K562 (cell line): Measurements from ENCODE around the gene MYO1D. TPM values are rescaled to one million over a fixed set of nuclear protein-coding genes. Genes with fewer than 3 reads are reported as not detected.

Experiments
- ATAC-seq: fragments of 200-7000 bp; cut with Tn5 transposase; 3 replicates; pipeline ENCODE4 v1.9.1; 2020; ENCODE audit warnings: moderate library complexity
- BruUV-seq: library from RNA; stranded (reverse); fragments of 400-500 nt; replicated peaks from 2 replicates; lab custom pipeline; 2021; lab: Mats Ljungman, UMichigan
- CTCF ChIA-PET: fragments of 300-600 bp; formaldehyde crosslinking; extraction: SDS; loops from one replicate; lab custom pipeline; 2021; ENCODE audit warnings: low intra/inter-chr PET ratio; lab: Yijun Ruan, JAX
- POLR2A ChIA-PET: fragments of 300-600, 350-650 bp; sonication (Branson Sonifier 250); formaldehyde crosslinking; extraction: SDS; loops from one replicate; lab custom pipeline; 2021; ENCODE audit warnings: antibody characterized with exemption, inconsistent platforms; lab: Yijun Ruan, JAX
- DNase-seq, 4 experiments: peaks; one replicate each; pipeline versions ENCODE4 v3.0.0 to v3.0.0-alpha.2; 2011 to 2018; ENCODE audit warnings: low spot score in 3 of 4, mixed read lengths in 3 of 4; ENCODE audit errors: extremely low read depth in 1 of 4
- FAIRE-seq: peaks from 2 replicates; lab custom pipeline; 2011; peaks lifted over from hg19 to GRCh38; lab: Jason Lieb, UNC
- H2AFZ ChIP-seq: 2 replicates; pipeline ENCODE4 v1.6.0; 2011; ENCODE audit warnings: low read depth, low read length, control low read depth, inconsistent platforms
- H3K27ac ChIP-seq: fragments of 200-600 bp; 3 replicates; pipeline ENCODE4 v1.8.0; 2011; ENCODE audit warnings: low read depth, mild to moderate bottlenecking, control low read depth, inconsistent platforms, low read length, moderate library complexity, mixed read lengths; ENCODE audit errors: extremely low read depth
- H3K27me3 ChIP-seq, 2 experiments: fragments of 300-600 bp in 1 of 2; 2 replicates in 1 of 2; 3 replicates in 1 of 2; pipeline versions ENCODE4 v1.6.0 to v1.8.0; 2011; ENCODE audit warnings: inconsistent platforms in 2 of 2, low read length in 2 of 2, mild to moderate bottlenecking in 1 of 2, mixed read lengths in 1 of 2, moderate library complexity in 1 of 2; ENCODE audit not compliant: control insufficient read depth in 2 of 2, insufficient read depth in 2 of 2
- H3K36me3 ChIP-seq: fragments of 300-600 bp; 3 replicates; pipeline ENCODE4 v1.8.0; 2011; ENCODE audit warnings: mild to moderate bottlenecking, low read length, inconsistent platforms; ENCODE audit not compliant: control insufficient read depth, insufficient read depth
- H3K4me1 ChIP-seq, 2 experiments: fragments of 200-600 bp in 1 of 2; replicated peaks in 1 of 2; 2 replicates in 1 of 2; 3 replicates in 1 of 2; pipeline versions ENCODE4 v1.5.1 to v1.8.0; 2011; ENCODE audit warnings: inconsistent platforms in 2 of 2, low read length in 2 of 2, mild to moderate bottlenecking in 1 of 2, mixed read lengths in 1 of 2, moderate library complexity in 1 of 2; ENCODE audit not compliant: control insufficient read depth in 2 of 2, insufficient read depth in 2 of 2
- H3K4me2 ChIP-seq: 2 replicates; pipeline ENCODE4 v1.6.1; 2011; ENCODE audit warnings: low read length, control low read depth, inconsistent platforms, mixed read lengths; ENCODE audit not compliant: insufficient read depth
- H3K4me3 ChIP-seq: fragments of 200-600 bp; sonication (generic), shearing (Covaris generic); 2 replicates; pipeline ENCODE4 v1.5.1; 2016; ENCODE audit warnings: control low read depth, inconsistent platforms
- H3K79me2 ChIP-seq: fragments of 200-600 bp; 3 replicates; pipeline ENCODE4 v1.8.0; 2011; ENCODE audit warnings: low read length, inconsistent platforms; ENCODE audit not compliant: control insufficient read depth, insufficient read depth
- H3K9ac ChIP-seq, 2 experiments: 2 replicates each; pipeline versions ENCODE4 v1.6.0 to v1.6.1; 2011; ENCODE audit warnings: low read depth in 2 of 2, low read length in 2 of 2, control low read depth in 1 of 2, inconsistent platforms in 1 of 2, mild to moderate bottlenecking in 1 of 2, mixed read lengths in 1 of 2; ENCODE audit not compliant: insufficient read depth in 1 of 2
- H3K9me1 ChIP-seq: one replicate; pipeline ENCODE4 v1.6.0; 2011; ENCODE audit warnings: inconsistent platforms, mild to moderate bottlenecking, low read length, moderate library complexity; ENCODE audit not compliant: control insufficient read depth, insufficient read depth
- H3K9me3 ChIP-seq: replicated peaks from 2 replicates; pipeline ENCODE4 v1.5.1; 2011; ENCODE audit warnings: low read depth, low read length, inconsistent platforms; ENCODE audit not compliant: control insufficient read depth, insufficient read depth
- H4K20me1 ChIP-seq: replicated peaks from 2 replicates; pipeline ENCODE4 v1.6.1; 2011; ENCODE audit warnings: low read length, inconsistent platforms, mixed read lengths; ENCODE audit not compliant: control insufficient read depth, insufficient read depth
- ASH1L ChIP-seq: fragments of 450-650 bp; IDR thresholded peaks from 2 replicates; pipeline ENCODE4 v1.6.1; 2018; ENCODE audit warnings: borderline replicate concordance, mild to moderate bottlenecking, low read depth; ENCODE audit not compliant: partially characterized antibody
- BHLHE40 ChIP-seq: IDR thresholded peaks from 2 replicates; pipeline ENCODE4 v1.6.1; 2011; ENCODE audit warnings: low read length, improper control_type of control experiment
- CXXC5 ChIP-seq: fragments of 250-450 bp; sonication (Bioruptor Pico); IDR thresholded peaks from 2 replicates; pipeline ENCODE4 v1.8.0; 2022; ENCODE audit warnings: inconsistent platforms, mild to moderate bottlenecking, moderate library complexity
- MYNN ChIP-seq, 2 experiments: sonication (generic); formaldehyde crosslinking in 1 of 2; IDR thresholded peaks; 2 replicates each; pipeline versions ENCODE4 v1.5.0 to v1.6.1; 2016 to 2020; ENCODE audit warnings: antibody characterized with exemption in 1 of 2, missing genetic modification reagents in 1 of 2
- POLR2AphosphoS2 ChIP-seq: IDR thresholded peaks from 2 replicates; pipeline ENCODE4 v1.6.1; 2012; ENCODE audit warnings: low read length, improper control_type of control experiment
- PPARD ChIP-seq: fragments of 250-450 bp; sonication (Bioruptor Pico); IDR thresholded peaks from 2 replicates; pipeline ENCODE4 v1.8.0; 2022; ENCODE audit warnings: inconsistent platforms, mild to moderate bottlenecking, moderate library complexity
- RFX1 ChIP-seq: fragments of 450-650 bp; IDR thresholded peaks from 2 replicates; pipeline ENCODE4 v1.6.1; 2016; ENCODE audit warnings: mild to moderate bottlenecking, moderate library complexity
- TCF7 ChIP-seq: sonication (generic); IDR thresholded peaks from 2 replicates; pipeline ENCODE4 v1.6.1; 2016; ENCODE audit warnings: antibody characterized with exemption, borderline replicate concordance
- TEAD2 ChIP-seq: fragments of 450-650 bp; IDR thresholded peaks from 2 replicates; pipeline ENCODE4 v1.6.1; 2016; ENCODE audit warnings: missing genetic modification characterization, control low read depth, missing compliant biosample characterization
- ZNF175 ChIP-seq: fragments of 200-800 bp; sonication (Bioruptor generic); IDR thresholded peaks from 2 replicates; pipeline ENCODE4 v1.6.1; 2016; ENCODE audit warnings: low read depth, mild to moderate bottlenecking, missing genetic modification characterization, missing compliant biosample characterization
- ZNF282 ChIP-seq: sonication (generic); formaldehyde crosslinking; IDR thresholded peaks from 2 replicates; pipeline ENCODE4 v1.8.1; 2023; ENCODE audit warnings: missing genetic modification reagents
- WGBS: fragments of 100-300 bp; shearing (Covaris generic); methylation state at CpG from one replicate; pipeline ENCODE4 v1.1.6; 2016; ENCODE audit warnings: low coverage, mixed read lengths; ENCODE audit not compliant: insufficient coverage; ENCODE audit errors: missing lambda C conversion rate; 5-methylcytosine and 5-hydroxymethylcytosine counted together
- in situ Hi-C: fragments of 300-500 bp; cut with MboI; formaldehyde crosslinking; loops from 4 replicates; pipeline ENCODE4 v1.15.0; 2018; ENCODE audit warnings: inconsistent platforms, mixed read lengths
- intact Hi-C: fragments of 100-400 bp; cut with micrococcal nuclease; formaldehyde crosslinking; loops from 2 replicates; pipeline ENCODE4 v1.14.2; 2022
- polyA plus RNA-seq, 8 experiments: library from polyadenylated mRNA; depleted of rRNA in 4 of 8; stranded (reverse) in 5 of 8; unstranded in 3 of 8; fragments of >200 nt; fragmentation: Nextera tagmentation in 2 of 8; fragmentation: Illumina TruSeq in 1 of 8; extraction: Ambion mirVana in 2 of 8; extraction: Trizol in 1 of 8; gene quantifications; 2 replicates each; pipeline versions ENCODE4 v1.2.1 to v1.2.3, GENCODE V29; 2011 to 2014; ENCODE audit warnings: inconsistent platforms in 1 of 8, missing spikeins in 1 of 8
- total RNA-seq, 7 experiments: library from RNA; depleted of rRNA in 6 of 7; stranded (reverse); fragments of >200 nt in 6 of 7; fragmentation: Illumina TruSeq in 2 of 7; extraction: Trizol in 2 of 7; gene quantifications; 2 replicates each; pipeline versions ENCODE4 v1.2.1 to v1.2.3, GENCODE V29; 2011 to 2021; ENCODE audit warnings: low replicate concordance in 1 of 7
- TF ChIP-seq, protein P1 (sequence below): fragments of 250-450 bp; sonication (Bioruptor Pico); IDR thresholded peaks from 2 replicates; pipeline ENCODE4 v1.4.0; 2020; ENCODE audit warnings: mild to moderate bottlenecking
- TF ChIP-seq, protein P2 (sequence below): fragments of 250-450 bp; sonication (Bioruptor Pico); IDR thresholded peaks from 2 replicates; pipeline ENCODE4 v1.5.0; 2022; ENCODE audit warnings: mild to moderate bottlenecking

Gene MYO1D
- total and polyA plus RNA-seq, 9 of the 15 experiments (the other 6 are each of a cell fraction or from before 2014, with no cell fraction given): 2.1 to 71.2 (median 45.4) TPM

DNA sequence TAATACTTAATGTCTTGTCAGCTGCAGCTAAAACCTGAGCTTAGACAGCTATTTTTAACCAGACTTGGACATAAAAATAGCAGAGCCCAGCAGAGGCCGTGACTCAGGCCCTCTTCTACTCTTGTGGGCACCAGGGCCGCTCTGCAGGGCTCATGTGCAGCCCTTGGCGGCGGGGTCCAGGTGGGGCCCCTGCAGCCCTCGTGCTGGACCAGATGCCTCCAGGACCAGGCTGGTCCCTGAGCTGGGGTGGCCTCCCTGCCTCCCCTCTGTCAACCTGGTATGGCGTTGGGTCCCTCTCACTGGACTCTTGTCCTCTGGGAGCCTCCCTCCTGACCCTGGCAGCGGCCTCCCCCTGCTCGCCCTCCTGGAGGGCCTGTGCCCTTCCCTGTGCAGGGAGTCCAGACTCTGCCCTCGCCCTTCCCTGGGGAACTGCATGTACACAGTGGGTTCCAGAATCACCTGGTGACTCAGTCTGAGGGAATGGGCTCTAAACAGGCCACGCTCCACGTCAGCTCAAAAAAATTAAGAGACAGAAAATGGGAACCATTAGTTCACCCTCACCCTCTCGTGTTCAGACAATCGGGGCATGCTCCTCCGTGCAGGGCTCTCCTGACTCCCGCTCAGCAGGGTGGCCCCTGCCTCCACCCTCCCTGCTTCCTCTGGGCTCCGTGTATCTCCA is 380.4 kb downstream of the MYO1D start:
- Histone ChIP-seq H3K4me3 (no peak overlapping the region), H3K27ac (no peak overlapping the region), H3K4me1 (peaks cover 5 to 11% of the 10 kb centered on the region in 2 experiments; a peak in 4 of 5 replicates), H3K4me2 (no peak overlapping the region), H2AFZ (no peak overlapping the region), H3K9me3 (no peaks in the 10 kb centered on the region), H3K36me3 (no peaks in the 10 kb centered on the region; the same call in 2 of the 3 replicates), H3K9ac (peak overlapping the region in 1 of 2 experiments; percentile 31; a peak in 1 of 4 replicates), H3K79me2 (no peaks in the 10 kb centered on the region), H4K20me1 (0 out of 2 replicates have a peak, but pooled peaks cover 4% of the 10 kb centered on the region), H3K27me3 (no peaks in the 10 kb centered on the region), H3K9me1 (no peaks in the 10 kb centered on the region)
- DNase-seq (no peak), FAIRE-seq (no peak), ATAC-seq (no peak)
- CTCF ChIA-PET: no interaction called here
- intact Hi-C loops: no loop called here
- TF ChIP-seq ZNF175 (CRISPR knock-in tag) (no peak), PPARD (CRISPR knock-in tag) (no peak), POLR2AphosphoS2 (no peak), CXXC5 (no peak), ASH1L (no peak), MYNN (IDR thresholded peaks at IDR 0.05) (no peak), MYNN (CRISPR knock-in tag; IDR thresholded peaks at IDR 0.05) (no peak), ZNF282 (CRISPR knock-in tag) (no peak), RFX1 (no peak), TCF7 (no peak), BHLHE40 (no peak), TEAD2 (tag) (no peak)
- TF ChIP-seq, protein P1, sequence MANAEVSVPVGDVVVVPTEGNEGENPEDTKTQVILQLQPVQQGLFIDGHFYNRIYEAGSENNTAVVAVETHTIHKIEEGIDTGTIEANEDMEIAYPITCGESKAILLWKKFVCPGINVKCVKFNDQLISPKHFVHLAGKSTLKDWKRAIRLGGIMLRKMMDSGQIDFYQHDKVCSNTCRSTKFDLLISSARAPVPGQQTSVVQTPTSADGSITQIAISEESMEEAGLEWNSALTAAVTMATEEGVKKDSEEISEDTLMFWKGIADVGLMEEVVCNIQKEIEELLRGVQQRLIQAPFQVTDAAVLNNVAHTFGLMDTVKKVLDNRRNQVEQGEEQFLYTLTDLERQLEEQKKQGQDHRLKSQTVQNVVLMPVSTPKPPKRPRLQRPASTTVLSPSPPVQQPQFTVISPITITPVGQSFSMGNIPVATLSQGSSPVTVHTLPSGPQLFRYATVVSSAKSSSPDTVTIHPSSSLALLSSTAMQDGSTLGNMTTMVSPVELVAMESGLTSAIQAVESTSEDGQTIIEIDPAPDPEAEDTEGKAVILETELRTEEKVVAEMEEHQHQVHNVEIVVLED (CRISPR knock-in tag): no peak
- TF ChIP-seq, protein P2, sequence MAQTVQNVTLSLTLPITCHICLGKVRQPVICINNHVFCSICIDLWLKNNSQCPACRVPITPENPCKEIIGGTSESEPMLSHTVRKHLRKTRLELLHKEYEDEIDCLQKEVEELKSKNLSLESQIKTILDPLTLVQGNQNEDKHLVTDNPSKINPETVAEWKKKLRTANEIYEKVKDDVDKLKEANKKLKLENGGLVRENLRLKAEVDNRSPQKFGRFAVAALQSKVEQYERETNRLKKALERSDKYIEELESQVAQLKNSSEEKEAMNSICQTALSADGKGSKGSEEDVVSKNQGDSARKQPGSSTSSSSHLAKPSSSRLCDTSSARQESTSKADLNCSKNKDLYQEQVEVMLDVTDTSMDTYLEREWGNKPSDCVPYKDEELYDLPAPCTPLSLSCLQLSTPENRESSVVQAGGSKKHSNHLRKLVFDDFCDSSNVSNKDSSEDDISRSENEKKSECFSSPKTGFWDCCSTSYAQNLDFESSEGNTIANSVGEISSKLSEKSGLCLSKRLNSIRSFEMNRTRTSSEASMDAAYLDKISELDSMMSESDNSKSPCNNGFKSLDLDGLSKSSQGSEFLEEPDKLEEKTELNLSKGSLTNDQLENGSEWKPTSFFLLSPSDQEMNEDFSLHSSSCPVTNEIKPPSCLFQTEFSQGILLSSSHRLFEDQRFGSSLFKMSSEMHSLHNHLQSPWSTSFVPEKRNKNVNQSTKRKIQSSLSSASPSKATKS (CRISPR knock-in tag): no peak
- POLR2A ChIA-PET: interaction anchor here (1.2 kb wide), 1 partner anchor 10 kb away, joined by 4 read pairs; the partner anchor contains the start of gene CDK5R1
- BruUV-seq: no TSS peak
- WGBS: 57% methylated on average over 16 of the region's 16 CpGs
- in situ Hi-C loops: no loop called here
